GM23248 (cell line): ENCODE results near the gene CASTOR1.

Experiments
- EZH2 ChIP-seq: fragments of 200-600 bp; sonication (generic); IDR thresholded peaks from 2 replicates; pipeline ENCODE4 v1.6.1; 2018; ENCODE audit warnings: antibody characterized with exemption, mild to moderate bottlenecking; ENCODE audit not compliant: insufficient read depth, poor library complexity, severe bottlenecking
- EZH2phosphoT487 ChIP-seq: fragments of 200-600 bp; sonication (generic); IDR thresholded peaks from 2 replicates; pipeline ENCODE4 v1.6.1; 2018; ENCODE audit warnings: antibody characterized with exemption, moderate library complexity, mild to moderate bottlenecking, low read depth; ENCODE audit not compliant: insufficient read depth

DNA sequence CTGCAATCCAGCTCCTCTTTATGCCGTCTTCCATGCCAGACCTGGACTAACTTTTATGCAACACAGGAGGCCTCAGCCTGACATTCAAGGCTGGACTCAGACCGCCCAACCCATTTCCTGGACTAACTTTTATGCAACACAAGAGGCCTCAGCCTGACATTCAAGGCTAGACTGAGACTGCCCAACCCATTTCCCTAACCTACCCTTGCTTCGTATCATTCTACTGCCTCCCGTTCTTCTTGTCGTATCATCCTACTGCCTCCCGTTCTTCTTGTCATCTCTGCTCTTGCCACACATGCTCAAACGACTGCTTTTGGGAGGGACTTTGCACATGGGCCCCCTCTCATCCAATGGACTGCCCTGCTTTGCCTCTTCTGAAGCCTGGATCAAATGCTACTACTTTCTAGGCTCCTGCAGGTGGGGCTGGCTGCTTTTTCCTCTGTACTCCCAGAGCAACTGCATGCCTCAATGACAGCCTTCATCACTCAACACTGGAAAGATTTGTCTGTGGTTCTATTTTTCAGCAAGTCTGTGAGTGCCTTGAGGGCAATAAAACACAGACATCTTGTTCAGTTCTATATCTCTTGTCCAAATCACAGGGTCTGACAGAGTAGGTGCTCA lies 29.6 kb upstream of the CASTOR1 start:
- TF ChIP-seq EZH2, result no peak
- no peak for TF ChIP-seq EZH2phosphoT487
